Measurements from ENCODE around the gene FERMT3. TPM values are rescaled to one million over a fixed set of nuclear protein-coding genes. Genes with fewer than 3 reads are reported as not detected.
A peak's percentile ranks its signal among the peaks of the same experiment; 100 is the strongest.

The FERMT3 gene
- total RNA-seq, 1 experiment from 2014 or later = 4.3 TPM

GRCh38 chr11:64252003-64252872 is 45.7 kb downstream of the FERMT3 start:
- Mint-ChIP-seq H3K9me3 (ENCODE audit: unreplicated experiment) (no peaks in the 10 kb centered on the region), H3K27me3 (ENCODE audit: insufficient read depth, unreplicated experiment) (no peaks in the 10 kb centered on the region), H3K36me3 (ENCODE audit: insufficient read depth, unreplicated experiment) (peaks cover 24% of the 10 kb centered on the region), H3K27ac (ENCODE audit: unreplicated experiment) (peak overlapping the region; percentile 85), H3K4me1 (ENCODE audit: low read depth, unreplicated experiment) (peaks cover 13% of the 10 kb centered on the region), H3K4me3 (ENCODE audit: unreplicated experiment) (peak overlapping the region; percentile 99)
- peak overlapping the region; percentile 66 for H3K4me3 ChIP-seq (ENCODE audit: low read depth, low read length)
- H3K27me3 ChIP-seq (replicated peaks; ENCODE audit: control insufficient read depth, insufficient read depth, low read length) = no peaks in the 10 kb centered on the region
- TF ChIP-seq CTCF (IDR thresholded peaks at IDR 0.05; ENCODE audit: insufficient read depth in 1 of 2, low read depth in 1 of 2, low read length in 1 of 2, severe bottlenecking in 1 of 2, unreplicated experiment in 1 of 2) = peak; percentile 36 to 48
- intact Hi-C loops (cut with micrococcal nuclease; ENCODE audit: unreplicated experiment) = no loop called here
- BruUV-seq (replicated peaks) = TSS peak; percentile 12
- CTCF ChIA-PET = interaction anchor here (0.5 to 1.8 kb wide), 16 partner anchors 9 to 1502 kb away, joined by 3 to 13 read pairs (median 5); partner anchors contain the start of genes ESRRA, FKBP2, NUDT22 and POLR2G
- peaks cover 26% of the 10 kb centered on the region for H3K4me1 ChIP-seq
- H3K9me3 ChIP-seq = no peaks in the 10 kb centered on the region
- POLR2A ChIA-PET = interaction anchor here (1.0 to 1.4 kb wide), 3 partner anchors 11 to 66 kb away, joined by 4 to 6 read pairs (median 4); partner anchors contain the start of genes PRDX5, STIP1 and TRMT112
- peaks cover 4% of the 10 kb centered on the region for H3K36me3 ChIP-seq (ENCODE audit: control insufficient read depth, insufficient read depth, low read length)
- peak; percentile 77 to 84 for DNase-seq

- Mint-ChIP-seq H3K4me1 (ENCODE audit: low read depth, unreplicated experiment) (peaks cover 8% of the 10 kb centered on the region), H3K27me3 (ENCODE audit: insufficient read depth, unreplicated experiment) (no peaks in the 10 kb centered on the region), H3K36me3 (ENCODE audit: insufficient read depth, unreplicated experiment) (peaks cover 24% of the 10 kb centered on the region), H3K9me3 (ENCODE audit: unreplicated experiment) (no peaks in the 10 kb centered on the region), H3K4me3 (ENCODE audit: unreplicated experiment) (peak overlapping the region; percentile 99), H3K27ac (ENCODE audit: unreplicated experiment) (no peak overlapping the region)
- intact Hi-C loops (cut with micrococcal nuclease; ENCODE audit: unreplicated experiment) = no loop called here
- CTCF ChIA-PET = interaction anchor here (1.6 kb wide), 1 partner anchor 18 kb away, joined by 13 read pairs; no protein-coding TSS in a partner anchor
- no peak for DNase-seq
- POLR2A ChIA-PET = interaction anchor here (1.0 to 1.4 kb wide), 2 partner anchors 64 to 67 kb away, joined by 4 to 6 read pairs; partner anchors contain the start of genes PRDX5, STIP1 and TRMT112
- BruUV-seq (replicated peaks) = no TSS peak
- H3K36me3 ChIP-seq (ENCODE audit: control insufficient read depth, insufficient read depth, low read length) = peaks cover 4% of the 10 kb centered on the region
- no peaks in the 10 kb centered on the region for H3K27me3 ChIP-seq (replicated peaks; ENCODE audit: control insufficient read depth, insufficient read depth, low read length)
- H3K4me1 ChIP-seq = peaks cover 19% of the 10 kb centered on the region
- no peaks in the 10 kb centered on the region for H3K9me3 ChIP-seq
- no peak for TF ChIP-seq CTCF (IDR thresholded peaks at IDR 0.05; ENCODE audit: insufficient read depth in 1 of 2, low read depth in 1 of 2, low read length in 1 of 2, severe bottlenecking in 1 of 2, unreplicated experiment in 1 of 2)
- peak overlapping the region; percentile 66 for H3K4me3 ChIP-seq (ENCODE audit: low read depth, low read length)
Measured at GRCh38 chr11:64253043-64253442, 46.5 kb downstream of the FERMT3 start.

GRCh38 chr11:64253481-64253880 is 47.0 kb downstream of the FERMT3 start:
- Mint-ChIP-seq H3K36me3 (ENCODE audit: insufficient read depth, unreplicated experiment) (peaks cover 26% of the 10 kb centered on the region), H3K4me1 (ENCODE audit: low read depth, unreplicated experiment) (peaks cover 8% of the 10 kb centered on the region), H3K4me3 (ENCODE audit: unreplicated experiment) (no peak overlapping the region), H3K27me3 (ENCODE audit: insufficient read depth, unreplicated experiment) (no peaks in the 10 kb centered on the region), H3K27ac (ENCODE audit: unreplicated experiment) (no peak overlapping the region), H3K9me3 (ENCODE audit: unreplicated experiment) (no peaks in the 10 kb centered on the region)
- Histone ChIP-seq H3K4me1 (peaks cover 15% of the 10 kb centered on the region), H3K9me3 (no peaks in the 10 kb centered on the region), H3K36me3 (ENCODE audit: control insufficient read depth, insufficient read depth, low read length) (peaks cover 4% of the 10 kb centered on the region), H3K4me3 (ENCODE audit: low read depth, low read length) (no peak overlapping the region), H3K27me3 (replicated peaks; ENCODE audit: control insufficient read depth, insufficient read depth, low read length) (no peaks in the 10 kb centered on the region)
- no peak for DNase-seq
- POLR2A ChIA-PET = no interaction called here
- CTCF ChIA-PET = no interaction called here
- BruUV-seq (replicated peaks) = no TSS peak
- no peak for TF ChIP-seq CTCF (IDR thresholded peaks at IDR 0.05; ENCODE audit: insufficient read depth in 1 of 2, low read depth in 1 of 2, low read length in 1 of 2, severe bottlenecking in 1 of 2, unreplicated experiment in 1 of 2)
- intact Hi-C loops (cut with micrococcal nuclease; ENCODE audit: unreplicated experiment) = no loop called here
